ENCODE measurements around the gene MACROD1.

DNA sequence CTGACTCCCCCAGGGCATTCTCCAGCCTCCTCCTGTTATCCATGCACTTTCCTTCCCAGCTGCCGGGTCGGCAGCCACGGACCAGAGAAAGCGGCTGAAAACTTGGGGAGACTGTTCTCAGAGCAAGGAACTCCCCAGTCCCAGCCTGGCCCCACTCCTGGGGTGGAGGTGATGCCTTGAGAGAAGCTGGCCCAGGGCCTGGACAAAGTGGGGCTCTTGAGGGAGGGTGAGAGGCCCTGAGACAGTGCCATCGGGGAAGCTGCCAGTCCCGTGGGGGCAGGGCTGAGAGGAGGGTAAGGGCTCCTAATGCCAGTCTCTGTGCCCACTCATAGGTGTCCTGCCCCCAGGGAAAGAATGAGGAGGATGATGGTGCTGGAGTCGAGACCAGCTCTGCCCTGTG lies 76.4 kb downstream of the MACROD1 start:
- TF ChIP-seq ZFP36L2 (CRISPR knock-in tag; IDR thresholded peaks at IDR 0.05) (no peak), POLR2A (IDR thresholded peaks at IDR 0.05; ENCODE audit: insufficient read depth in 1 of 2, low read depth in 2 of 2, low read length in 2 of 2) (no peak), HNF4A (CRISPR knock-in tag; IDR thresholded peaks at IDR 0.05) (no peak), MLX (CRISPR knock-in tag; IDR thresholded peaks at IDR 0.05) (no peak), CTCF (CRISPR knock-in tag; IDR thresholded peaks at IDR 0.05) (no peak), ARNT2 (CRISPR knock-in tag; IDR thresholded peaks at IDR 0.05; ENCODE audit: low read depth) (no peak), ZKSCAN1 (IDR thresholded peaks at IDR 0.05; ENCODE audit: low read length) (no peak), YY1 (IDR thresholded peaks at IDR 0.05; ENCODE audit: insufficient read depth, insufficient replicate concordance, low read depth, low read length) (no peak), KAT8 (CRISPR knock-in tag; IDR thresholded peaks at IDR 0.05) (no peak), ZSCAN12 (CRISPR knock-in tag; IDR thresholded peaks at IDR 0.05) (no peak), ZFY (CRISPR knock-in tag; IDR thresholded peaks at IDR 0.05) (no peak), MATR3 (CRISPR knock-in tag; IDR thresholded peaks at IDR 0.05) (no peak), YEATS2 (CRISPR knock-in tag; IDR thresholded peaks at IDR 0.05; ENCODE audit: borderline replicate concordance) (no peak), MYC (CRISPR knock-in tag; IDR thresholded peaks at IDR 0.05; ENCODE audit: borderline replicate concordance) (no peak)

Measured in HepG2 (cell line).